ENCODE measurements around the gene NKAIN2.

- TF ChIP-seq EZH2phosphoT487 (conservative IDR thresholded peaks at IDR 0.05; ENCODE audit: low read length), result no peak
- TF ChIP-seq, protein P1, sequence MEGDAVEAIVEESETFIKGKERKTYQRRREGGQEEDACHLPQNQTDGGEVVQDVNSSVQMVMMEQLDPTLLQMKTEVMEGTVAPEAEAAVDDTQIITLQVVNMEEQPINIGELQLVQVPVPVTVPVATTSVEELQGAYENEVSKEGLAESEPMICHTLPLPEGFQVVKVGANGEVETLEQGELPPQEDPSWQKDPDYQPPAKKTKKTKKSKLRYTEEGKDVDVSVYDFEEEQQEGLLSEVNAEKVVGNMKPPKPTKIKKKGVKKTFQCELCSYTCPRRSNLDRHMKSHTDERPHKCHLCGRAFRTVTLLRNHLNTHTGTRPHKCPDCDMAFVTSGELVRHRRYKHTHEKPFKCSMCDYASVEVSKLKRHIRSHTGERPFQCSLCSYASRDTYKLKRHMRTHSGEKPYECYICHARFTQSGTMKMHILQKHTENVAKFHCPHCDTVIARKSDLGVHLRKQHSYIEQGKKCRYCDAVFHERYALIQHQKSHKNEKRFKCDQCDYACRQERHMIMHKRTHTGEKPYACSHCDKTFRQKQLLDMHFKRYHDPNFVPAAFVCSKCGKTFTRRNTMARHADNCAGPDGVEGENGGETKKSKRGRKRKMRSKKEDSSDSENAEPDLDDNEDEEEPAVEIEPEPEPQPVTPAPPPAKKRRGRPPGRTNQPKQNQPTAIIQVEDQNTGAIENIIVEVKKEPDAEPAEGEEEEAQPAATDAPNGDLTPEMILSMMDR (IDR thresholded peaks at IDR 0.05; ENCODE audit: insufficient read depth, low read length, poor library complexity, severe bottlenecking), result no peak
Measured at GRCh38 chr6:123986938-123987337, 183.3 kb downstream of the NKAIN2 start.
